Ammon's horn (tissue), 1 donor: ENCODE data around the gene EFNB3.

Experiments
- DNase-seq: peaks from one replicate; pipeline ENCODE4 v3.0.0-alpha.2; 2016; ENCODE audit warnings: low spot score

The EFNB3 gene

GRCh38 chr17:7704601-7705268 is at the start of gene EFNB3:
Gene EFNB3, plus strand, starts transcription at chr17:7705202. Its CDS starts 397 bp downstream, at chr17:7705599.
- peak; percentile 49 for DNase-seq

- DNase-seq = no peak
Measured at GRCh38 chr17:7655541-7655840, 49.5 kb upstream of the EFNB3 start.

GRCh38 chr17:7656958-7657609 is 47.9 kb upstream of the EFNB3 start:
- DNase-seq = peak; percentile 74

- DNase-seq = peak; percentile 73
Measured at GRCh38 chr17:7667656-7668406, 37.2 kb upstream of the EFNB3 start.

GRCh38 chr17:7668482-7668881 is 36.5 kb upstream of the EFNB3 start:
- DNase-seq = no peak

GRCh38 chr17:7673239-7673638 is 31.8 kb upstream of the EFNB3 start:
- no peak for DNase-seq

- no peak for DNase-seq
Measured at GRCh38 chr17:7674934-7675333, 30.1 kb upstream of the EFNB3 start.

GRCh38 chr17:7676533-7676932 is 28.5 kb upstream of the EFNB3 start:
- no peak for DNase-seq

- DNase-seq = no peak
Measured at GRCh38 chr17:7677388-7678067, 27.5 kb upstream of the EFNB3 start.

- DNase-seq = no peak
Measured at GRCh38 chr17:7684851-7685532, 20.0 kb upstream of the EFNB3 start.

- peak; percentile 97 for DNase-seq
Measured at GRCh38 chr17:7685533-7686221, 19.3 kb upstream of the EFNB3 start.

GRCh38 chr17:7686222-7687071 is 18.6 kb upstream of the EFNB3 start:
- peak; percentile 91 for DNase-seq

- peak; percentile 95 for DNase-seq
Measured at GRCh38 chr17:7687072-7687907, 17.7 kb upstream of the EFNB3 start, which contains the start of gene TP53. Gene TP53, minus strand, starts transcription at chr17:7687490. Its CDS starts 10,896 bp downstream, at chr17:7676594.

- peak; percentile 97 for DNase-seq
Measured at GRCh38 chr17:7687908-7688807, 16.8 kb upstream of the EFNB3 start, which contains the start of gene WRAP53. Gene WRAP53, plus strand, starts transcription at chr17:7688477. Its CDS starts 172 bp downstream, at chr17:7688649.

GRCh38 chr17:7688808-7689316 is 16.1 kb upstream of the EFNB3 start:
- no peak for DNase-seq

- DNase-seq = no peak
Measured at GRCh38 chr17:7695586-7695985, 9.4 kb upstream of the EFNB3 start.

GRCh38 chr17:7697828-7698588 is 7.0 kb upstream of the EFNB3 start:
- DNase-seq = no peak
